GM19023 (cell line): ENCODE data around the gene TANC1.
"Not testable (repeated sequence)": the region's sequence is repeated elsewhere in the genome, so short reads cannot be mapped to it uniquely, and the experiment has no call there.

Source experiments
- ATAC-seq: cut with Tn5 transposase; IDR thresholded peaks from one replicate; pipeline ENCODE4 v1.9.1; 2021; ENCODE audit warnings: mild to moderate bottlenecking, moderate library complexity; ENCODE audit not compliant: unreplicated experiment

TANC1 gene

DNA sequence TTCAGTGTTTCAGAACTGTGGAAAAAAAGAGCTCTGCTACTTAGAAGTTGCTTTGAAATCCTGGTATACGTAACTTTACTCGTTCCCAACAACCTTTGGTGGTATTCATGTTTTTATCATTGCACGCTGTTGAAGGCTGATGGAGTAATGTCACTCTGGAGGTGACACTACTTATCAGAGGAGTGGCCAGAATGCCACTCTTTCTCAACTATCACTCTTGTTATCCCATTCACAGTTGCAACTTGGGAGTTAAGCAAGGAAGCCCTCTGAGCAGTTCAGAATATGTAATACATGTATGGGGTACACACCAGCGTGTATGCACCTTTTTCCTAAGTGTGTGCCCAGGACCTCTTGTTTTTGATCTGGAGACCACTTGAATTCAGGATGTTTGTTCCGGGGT is 53.6 kb downstream of the TANC1 start:
- no peak for ATAC-seq

- ATAC-seq, result no peak
Observed at GRCh38 chr2:159026170-159026569, 57.7 kb downstream of the TANC1 start.

- no peak for ATAC-seq
Observed at GRCh38 chr2:159028776-159029175, 60.3 kb downstream of the TANC1 start.

DNA sequence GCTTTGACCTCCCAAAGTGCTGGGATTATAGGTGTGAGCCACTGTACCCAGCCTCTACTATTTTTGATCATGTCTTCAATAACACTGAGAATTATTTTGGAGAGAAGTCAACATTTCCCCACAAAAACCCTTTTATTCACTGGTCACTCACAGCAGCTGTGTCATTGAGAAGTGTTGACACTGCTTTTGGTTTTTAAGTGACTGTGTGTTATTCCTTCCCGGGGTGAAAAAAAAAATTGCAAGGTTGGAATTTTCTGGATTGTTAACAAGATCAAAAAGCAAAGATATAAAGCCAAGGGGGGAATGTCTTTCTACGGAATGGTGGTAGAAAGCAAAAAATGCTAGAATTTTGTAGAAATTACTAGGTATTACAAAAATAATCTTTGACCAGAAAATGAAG is 61.5 kb downstream of the TANC1 start:
- no peak for ATAC-seq

DNA sequence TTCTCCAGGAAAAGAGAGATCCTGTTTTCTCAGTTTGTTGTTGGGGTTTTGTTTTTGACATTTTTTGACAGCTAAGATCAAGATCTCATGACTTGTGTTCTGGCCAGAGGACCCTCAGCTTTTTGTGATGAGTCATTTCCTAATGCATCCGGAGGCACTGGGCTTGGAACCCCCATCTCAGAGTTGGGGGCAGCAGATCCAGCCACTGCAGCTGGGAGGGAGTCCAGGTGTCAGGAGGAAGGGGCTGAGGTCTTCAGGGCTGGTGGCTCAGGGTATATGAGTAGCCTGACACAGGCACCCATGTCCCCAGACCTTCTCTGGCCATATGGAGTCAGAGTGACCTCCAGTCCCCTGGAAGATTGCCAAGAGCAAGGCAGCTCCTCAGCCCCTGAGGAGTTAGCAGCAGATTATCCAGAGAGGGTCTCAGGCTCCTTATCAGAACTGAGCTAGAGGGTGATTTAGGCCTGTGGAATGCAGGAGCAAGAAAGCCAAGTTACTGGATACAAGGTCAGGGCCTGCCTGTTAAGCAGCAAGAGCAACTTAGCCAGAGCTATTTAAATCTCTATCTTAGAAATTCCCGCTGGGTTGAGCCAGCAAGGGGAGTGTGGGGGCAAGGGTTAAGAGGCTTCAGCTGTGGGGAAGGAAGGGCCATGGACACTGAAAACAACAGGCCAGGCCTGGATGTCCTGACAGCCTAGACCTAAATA is 62.4 kb downstream of the TANC1 start:
- no peak for ATAC-seq

- no peak for ATAC-seq
Observed at GRCh38 chr2:159032146-159032545, 63.7 kb downstream of the TANC1 start.

DNA sequence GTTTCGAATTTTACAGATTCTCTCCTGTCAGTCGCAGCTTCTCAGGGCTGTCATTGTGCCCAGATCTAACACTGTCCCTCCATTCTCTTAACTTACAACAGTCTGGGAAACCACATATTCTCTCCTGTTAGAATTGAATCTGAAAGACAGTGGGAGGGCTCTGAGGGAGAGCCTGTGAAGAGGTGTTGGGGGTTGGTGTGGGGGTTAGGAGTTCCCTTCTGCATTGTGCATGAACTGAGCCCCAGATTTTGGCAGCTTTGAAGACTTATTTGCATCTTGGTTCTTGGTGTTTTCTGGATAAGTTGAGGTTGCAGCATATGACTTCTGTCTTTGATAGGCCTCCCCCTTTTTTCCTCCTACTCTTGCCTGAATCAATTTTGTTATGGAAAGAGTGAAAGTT is 64.1 kb downstream of the TANC1 start:
- ATAC-seq, result no peak

DNA sequence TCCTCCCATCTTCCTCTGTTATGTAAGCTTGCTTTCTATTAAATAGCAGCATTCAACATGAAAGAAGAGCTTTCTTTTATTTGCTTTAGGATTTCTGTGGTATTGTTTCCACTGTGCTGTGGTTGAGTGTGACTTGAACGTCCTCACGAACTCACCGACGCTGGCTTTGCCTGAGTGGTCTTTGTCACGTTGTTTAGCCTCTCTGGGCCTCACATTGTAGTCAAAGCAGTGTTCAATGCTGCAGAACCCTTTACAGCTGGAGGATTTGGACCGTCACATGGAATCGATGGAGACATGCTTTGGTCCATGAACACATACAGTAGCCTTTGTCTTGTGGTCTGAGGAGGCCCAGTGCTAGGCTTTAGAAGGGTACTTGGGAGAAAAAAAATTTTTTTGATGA is 66.3 kb downstream of the TANC1 start:
- ATAC-seq, result no peak

- ATAC-seq, result no peak
Observed at GRCh38 chr2:159035790-159036411, 67.5 kb downstream of the TANC1 start.

DNA sequence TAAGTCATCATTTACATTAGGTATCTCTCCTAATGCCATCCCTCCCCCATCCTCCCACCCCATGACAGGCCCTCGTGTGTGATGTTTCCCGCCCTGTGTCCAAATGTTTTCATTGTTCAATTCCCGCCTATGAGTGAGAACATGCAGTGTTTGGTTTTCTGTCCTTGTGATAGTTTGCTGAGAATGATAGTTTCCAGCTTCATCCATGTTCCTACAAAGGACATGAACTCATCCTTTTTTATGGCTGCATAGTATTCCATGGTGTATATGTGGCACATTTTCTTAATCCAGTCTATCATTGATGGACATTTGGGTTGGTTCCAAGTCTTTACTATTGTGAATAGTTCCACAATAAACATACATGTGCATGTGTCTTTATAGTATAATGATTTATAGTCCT is 68.0 kb downstream of the TANC1 start:
- not testable (repeated sequence) for ATAC-seq

- not testable (repeated sequence) for ATAC-seq
Observed at GRCh38 chr2:159041328-159041727, 72.9 kb downstream of the TANC1 start.

DNA sequence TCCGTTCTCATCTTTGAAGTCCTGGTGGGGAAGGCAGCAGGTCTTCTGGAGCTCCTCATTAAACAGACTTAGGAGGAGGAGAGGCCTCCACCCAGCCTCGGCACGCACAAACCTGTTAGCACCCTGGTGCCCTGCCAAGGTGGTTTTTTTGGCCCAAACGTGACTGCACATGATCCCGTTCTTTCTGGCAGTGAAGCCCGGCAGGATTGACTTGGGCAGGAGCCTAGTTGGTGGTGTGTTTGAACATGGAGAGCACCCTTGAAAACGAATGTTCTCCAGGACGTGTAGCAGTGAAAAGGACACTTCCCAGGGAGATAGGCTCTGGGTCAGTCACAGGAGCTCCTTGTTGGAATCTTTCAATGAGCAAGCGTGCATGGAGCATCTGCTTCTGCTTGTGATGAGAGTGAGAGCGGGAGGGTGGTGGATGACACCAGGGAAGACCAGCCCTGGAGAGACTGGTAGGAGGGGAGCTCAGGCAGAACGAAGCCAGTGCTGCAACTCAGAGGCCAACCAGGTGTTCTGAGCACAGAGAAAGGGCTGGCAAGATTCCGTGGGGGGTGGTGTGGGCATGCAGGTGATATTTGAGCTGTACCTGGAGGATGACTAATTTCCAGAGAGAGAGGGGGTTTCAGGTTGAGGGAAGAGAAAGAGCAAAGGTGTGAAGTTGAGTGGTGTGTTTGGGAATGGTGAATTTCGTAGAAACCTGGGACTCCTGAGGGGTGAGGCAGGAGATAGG is 73.8 kb downstream of the TANC1 start:
- ATAC-seq, result no peak

GRCh38 chr2:159043710-159044109 is 75.3 kb downstream of the TANC1 start:
- ATAC-seq, result no peak

DNA sequence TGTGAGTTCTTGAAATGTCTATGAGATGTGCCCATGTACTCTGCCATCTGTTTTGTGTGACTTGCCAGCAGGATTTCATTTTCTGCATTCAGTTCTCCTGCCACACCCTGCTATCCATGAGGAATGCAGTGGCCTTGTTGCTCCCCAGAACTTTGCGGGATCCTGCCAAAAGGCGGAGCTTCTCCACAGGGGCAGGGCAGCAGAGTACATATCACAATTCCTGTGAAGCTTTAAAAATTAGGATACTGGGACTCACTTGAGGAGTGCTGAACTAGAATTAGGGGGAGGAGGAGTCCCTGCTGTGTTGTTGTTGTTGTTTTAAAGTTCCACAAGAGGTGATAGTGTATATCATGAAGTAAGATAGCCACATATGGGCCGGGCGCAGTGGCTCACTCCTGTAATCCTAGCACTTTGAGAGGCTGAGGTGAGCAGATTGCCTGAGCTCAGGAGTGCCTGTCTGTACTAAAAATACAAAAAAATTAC is 76.4 kb downstream of the TANC1 start:
- ATAC-seq, result no peak

GRCh38 chr2:159045545-159046454 is 77.4 kb downstream of the TANC1 start:
- no peak for ATAC-seq

DNA sequence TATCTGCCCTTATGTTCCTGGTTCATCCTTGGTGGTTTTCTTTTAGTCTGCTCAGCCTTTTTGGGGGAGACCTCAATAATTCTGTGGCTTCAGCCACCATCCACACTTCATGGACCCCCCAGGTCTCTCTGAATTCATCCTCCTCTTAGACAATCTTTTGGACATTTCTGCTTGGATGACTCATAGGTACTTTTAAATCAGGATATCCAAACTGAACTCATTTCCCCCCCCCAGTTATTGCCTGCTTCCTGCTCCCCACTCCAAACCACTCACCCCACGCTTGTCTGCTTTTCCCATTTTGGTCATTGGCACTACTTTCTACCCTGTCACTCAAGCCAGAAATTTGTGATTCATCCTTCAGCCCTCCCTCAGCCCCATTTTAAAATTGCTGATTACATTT is 78.5 kb downstream of the TANC1 start:
- no peak for ATAC-seq

DNA sequence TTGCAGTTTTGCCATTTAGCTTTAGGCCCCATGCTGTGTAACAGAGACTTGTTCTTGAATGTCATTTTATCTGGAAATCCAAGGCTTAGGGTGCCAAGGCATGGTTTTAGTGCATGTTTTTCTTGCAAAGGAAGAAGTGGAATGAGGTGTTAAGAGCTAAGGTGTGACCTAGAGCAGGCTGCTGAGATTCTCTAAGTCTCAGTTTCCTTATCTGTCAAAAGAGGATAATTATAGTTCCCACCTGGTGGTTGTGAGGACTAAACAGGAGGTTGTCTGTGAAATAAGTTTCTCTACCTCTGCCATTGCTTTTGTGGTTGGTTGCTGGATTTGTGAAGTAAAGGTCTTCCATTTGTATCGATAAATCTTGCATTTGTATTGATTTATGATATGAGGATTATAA is 82.0 kb downstream of the TANC1 start:
- no peak for ATAC-seq

DNA sequence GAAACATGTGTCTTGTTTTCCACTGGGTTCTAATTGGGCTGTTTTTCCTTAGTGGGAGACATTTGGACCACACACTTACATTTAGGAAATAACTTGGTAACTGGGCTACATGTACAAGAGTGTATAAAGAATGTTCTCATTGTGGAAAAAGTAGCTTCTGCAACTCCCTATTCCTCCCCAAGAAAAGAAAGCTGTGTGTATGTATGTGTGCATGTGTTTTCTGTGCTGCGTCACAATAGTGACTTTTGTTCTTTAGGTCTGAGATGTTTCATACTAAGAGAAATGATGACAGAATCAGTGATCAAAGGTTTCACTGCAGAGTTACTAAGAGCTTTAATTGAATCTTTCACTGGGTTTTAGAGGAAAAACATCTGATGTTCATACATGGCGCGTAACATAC is 82.7 kb downstream of the TANC1 start:
- no peak for ATAC-seq

- no peak for ATAC-seq
Observed at GRCh38 chr2:159051661-159052060, 83.2 kb downstream of the TANC1 start.

- ATAC-seq, result no peak
Observed at GRCh38 chr2:159052157-159052601, 83.7 kb downstream of the TANC1 start.
